Kidney (tissue), 14 donors: ENCODE data around the gene ZCCHC7. TPM values are rescaled to one million over a fixed set of nuclear protein-coding genes. Genes with fewer than 3 reads are reported as not detected.
"Not testable (repeated sequence)": the region's sequence is repeated elsewhere in the genome, so short reads cannot be mapped to it uniquely, and the experiment has no call there.

Source experiments
- DNase-seq, 5 donors: peaks; one replicate each; pipeline ENCODE4 v3.0.0-alpha.2; 2013 to 2020
- FAIRE-seq: peaks from 2 replicates; lab custom pipeline; 2012; peaks lifted over from hg19 to GRCh38; lab: Jason Lieb, UNC
- H3K27ac ChIP-seq, 2 donors: one replicate each; pipeline ENCODE4 v1.7.0; 2013; ENCODE audit warnings: low read depth in 2 of 2, low read length in 2 of 2, inconsistent platforms in 1 of 2
- H3K27me3 ChIP-seq: one replicate; pipeline ENCODE4 v1.7.1; 2013; ENCODE audit warnings: low read length, inconsistent platforms; ENCODE audit not compliant: control insufficient read depth, insufficient read depth
- H3K36me3 ChIP-seq, 3 donors: one replicate each; pipeline versions ENCODE4 v1.7.0 to v1.7.1; 2013; ENCODE audit warnings: low read length in 3 of 3, control low read depth in 1 of 3, inconsistent platforms in 1 of 3; ENCODE audit not compliant: insufficient read depth in 3 of 3, control insufficient read depth in 2 of 3
- H3K4me1 ChIP-seq, 3 donors: one replicate each; pipeline versions ENCODE4 v1.7.0 to v1.7.1; 2013; ENCODE audit warnings: low read length in 3 of 3, inconsistent platforms in 1 of 3, low read depth in 1 of 3; ENCODE audit not compliant: control insufficient read depth in 2 of 3, insufficient read depth in 2 of 3
- H3K4me3 ChIP-seq, 3 donors: one replicate each; pipeline versions ENCODE4 v1.7.0 to v1.8.1; 2013; ENCODE audit warnings: low read length in 3 of 3, control low read depth in 1 of 3, inconsistent platforms in 1 of 3
- H3K9ac ChIP-seq, 3 donors: one replicate each; pipeline versions ENCODE4 v1.7.0 to v1.7.1; 2013; ENCODE audit warnings: low read length in 3 of 3, control low read depth in 1 of 3, inconsistent platforms in 1 of 3
- H3K9me3 ChIP-seq, 3 donors: one replicate each; pipeline versions ENCODE4 v1.7.0 to v1.7.1; 2013; ENCODE audit warnings: low read length in 3 of 3, control low read depth in 1 of 3, inconsistent platforms in 1 of 3; ENCODE audit not compliant: control insufficient read depth in 2 of 3, insufficient read depth in 1 of 3
- intact Hi-C: fragments of 100-400 bp; cut with DNase I; formaldehyde crosslinking; loops from one replicate; pipeline ENCODE4 v1.11.1; 2022
- polyA plus RNA-seq: library from polyadenylated mRNA; stranded (reverse); fragments of 350-450 nt; fragmentation: Illumina TruSeq; extraction: RNeasy Lipid Tissue Mini Kit (QIAGEN cat#74804); gene quantifications from one replicate; pipeline ENCODE4 v1.2.3, GENCODE V29; 2014; ENCODE audit warnings: low read depth, low replicate concordance; ENCODE audit not compliant: insufficient read depth
- total RNA-seq: library from RNA; stranded (reverse); fragmentation: NEBNext Ultra II Directional; extraction: Animal tissue kit (Norgen Biotek cat#: 25700); gene quantifications from one replicate; pipeline ENCODE4 v1.2.1, GENCODE V29; 2021
- TF ChIP-seq, protein P1 (sequence below): IDR thresholded peaks from 3 replicates; pipeline ENCODE4 v1.5.1; 2012; ENCODE audit warnings: mild to moderate bottlenecking, moderate library complexity, borderline replicate concordance; ENCODE audit not compliant: insufficient read depth; ENCODE audit errors: extremely low read depth
- donor health status: control.
- donor health status: control.
- donor health status: control.
- donor health status: control.
- donor health status: control.
- donor health status: DM: yes; HTN: yes; CAD: no.
- donor health status: Normal renal cell carcinoma (clear cell type).

Gene ZCCHC7
- total and polyA plus RNA-seq, 2 donors from 2014 or later, result 7.2 to 22.3 TPM

DNA sequence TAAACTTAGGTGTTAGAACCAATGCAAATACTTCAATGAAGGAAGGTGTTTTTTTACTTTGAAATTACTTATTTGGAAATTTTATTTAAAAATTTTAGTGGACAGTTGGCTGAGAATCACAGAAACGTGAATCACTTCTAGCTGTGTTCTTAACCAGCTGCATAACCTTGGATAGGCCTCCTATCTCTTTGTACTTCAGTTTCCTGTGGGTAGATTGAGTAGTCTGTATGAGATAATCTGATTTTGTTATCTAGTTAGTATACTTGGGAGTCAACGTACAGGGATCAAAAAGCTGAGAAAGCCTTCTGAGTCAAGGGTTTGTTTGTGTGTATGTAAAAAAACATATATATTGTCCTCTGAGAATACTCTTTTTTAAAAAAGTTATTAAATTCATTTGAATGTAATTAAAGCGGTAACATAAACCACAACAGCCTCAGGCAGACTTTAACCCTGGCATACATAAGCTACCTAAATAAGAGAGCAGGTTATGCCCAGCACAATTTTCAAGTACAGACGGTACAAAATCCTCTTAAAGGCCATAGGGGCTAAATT is 38.1 kb upstream of the ZCCHC7 start:
- Histone ChIP-seq H3K9me3 (no peaks in the 10 kb centered on the region), H3K27me3 (no peaks in the 10 kb centered on the region), H3K36me3 (peaks cover 2 to 7% (median 5%) of the 10 kb centered on the region in 3 donors), H3K4me1 (peaks cover 0 to 2% (median 0%) of the 10 kb centered on the region in 3 donors), H3K27ac (no peak overlapping the region), H3K9ac (no peak overlapping the region), H3K4me3 (no peak overlapping the region)
- no peak for DNase-seq
- no peak for FAIRE-seq
- TF ChIP-seq, protein P1, sequence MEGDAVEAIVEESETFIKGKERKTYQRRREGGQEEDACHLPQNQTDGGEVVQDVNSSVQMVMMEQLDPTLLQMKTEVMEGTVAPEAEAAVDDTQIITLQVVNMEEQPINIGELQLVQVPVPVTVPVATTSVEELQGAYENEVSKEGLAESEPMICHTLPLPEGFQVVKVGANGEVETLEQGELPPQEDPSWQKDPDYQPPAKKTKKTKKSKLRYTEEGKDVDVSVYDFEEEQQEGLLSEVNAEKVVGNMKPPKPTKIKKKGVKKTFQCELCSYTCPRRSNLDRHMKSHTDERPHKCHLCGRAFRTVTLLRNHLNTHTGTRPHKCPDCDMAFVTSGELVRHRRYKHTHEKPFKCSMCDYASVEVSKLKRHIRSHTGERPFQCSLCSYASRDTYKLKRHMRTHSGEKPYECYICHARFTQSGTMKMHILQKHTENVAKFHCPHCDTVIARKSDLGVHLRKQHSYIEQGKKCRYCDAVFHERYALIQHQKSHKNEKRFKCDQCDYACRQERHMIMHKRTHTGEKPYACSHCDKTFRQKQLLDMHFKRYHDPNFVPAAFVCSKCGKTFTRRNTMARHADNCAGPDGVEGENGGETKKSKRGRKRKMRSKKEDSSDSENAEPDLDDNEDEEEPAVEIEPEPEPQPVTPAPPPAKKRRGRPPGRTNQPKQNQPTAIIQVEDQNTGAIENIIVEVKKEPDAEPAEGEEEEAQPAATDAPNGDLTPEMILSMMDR, result no peak
- intact Hi-C loops, result no loop called here

DNA sequence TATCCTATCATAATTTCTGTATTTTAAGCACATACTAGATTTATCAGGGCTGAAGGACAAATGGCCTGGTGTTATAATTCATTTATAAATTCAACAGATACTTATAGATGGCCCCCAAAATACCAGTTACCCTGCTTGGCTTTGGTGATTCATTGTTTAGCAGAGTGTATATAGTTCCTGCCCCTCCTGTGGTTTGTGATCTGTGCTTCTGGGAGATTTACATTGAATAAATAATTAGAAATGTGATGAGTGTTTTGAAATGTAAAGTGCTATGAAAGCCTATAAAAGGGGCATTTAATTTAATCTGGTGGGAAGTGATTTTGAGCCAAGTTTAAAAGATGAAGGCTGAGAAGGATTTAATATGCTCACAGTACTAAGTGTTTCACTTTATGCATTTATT is 36.7 kb upstream of the ZCCHC7 start:
- intact Hi-C loops, result no loop called here
- Histone ChIP-seq H3K36me3 (peaks cover 2 to 10% (median 7%) of the 10 kb centered on the region in 3 donors), H3K27ac (no peak overlapping the region), H3K9me3 (no peaks in the 10 kb centered on the region), H3K9ac (no peak overlapping the region), H3K27me3 (no peaks in the 10 kb centered on the region), H3K4me3 (no peak overlapping the region), H3K4me1 (peaks cover 0 to 2% (median 0%) of the 10 kb centered on the region in 3 donors)
- TF ChIP-seq, protein P1, result no peak
- DNase-seq, result no peak
- FAIRE-seq, result no peak

DNA sequence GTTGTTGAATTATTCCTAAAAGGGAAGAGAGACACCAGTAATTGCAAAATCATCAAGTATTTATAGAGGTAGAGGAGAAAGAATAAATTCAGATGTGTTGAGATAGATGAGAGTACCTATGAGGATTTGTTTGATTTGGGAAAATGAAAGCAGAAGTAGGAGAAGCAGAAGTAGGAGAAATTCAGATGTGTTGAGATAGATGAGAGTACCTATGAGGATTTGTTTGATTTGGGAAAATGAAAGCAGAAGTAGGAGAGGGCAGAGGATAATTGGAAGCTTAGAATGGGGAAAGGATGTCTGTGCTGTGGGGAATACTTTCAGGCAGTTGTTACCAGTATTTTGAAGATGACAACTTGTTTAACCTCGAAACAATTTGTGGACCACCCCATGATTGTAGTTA is 35.1 kb upstream of the ZCCHC7 start:
- no peak for FAIRE-seq
- intact Hi-C loops, result no loop called here
- H3K9me3 ChIP-seq, result no peaks in the 10 kb centered on the region

DNA sequence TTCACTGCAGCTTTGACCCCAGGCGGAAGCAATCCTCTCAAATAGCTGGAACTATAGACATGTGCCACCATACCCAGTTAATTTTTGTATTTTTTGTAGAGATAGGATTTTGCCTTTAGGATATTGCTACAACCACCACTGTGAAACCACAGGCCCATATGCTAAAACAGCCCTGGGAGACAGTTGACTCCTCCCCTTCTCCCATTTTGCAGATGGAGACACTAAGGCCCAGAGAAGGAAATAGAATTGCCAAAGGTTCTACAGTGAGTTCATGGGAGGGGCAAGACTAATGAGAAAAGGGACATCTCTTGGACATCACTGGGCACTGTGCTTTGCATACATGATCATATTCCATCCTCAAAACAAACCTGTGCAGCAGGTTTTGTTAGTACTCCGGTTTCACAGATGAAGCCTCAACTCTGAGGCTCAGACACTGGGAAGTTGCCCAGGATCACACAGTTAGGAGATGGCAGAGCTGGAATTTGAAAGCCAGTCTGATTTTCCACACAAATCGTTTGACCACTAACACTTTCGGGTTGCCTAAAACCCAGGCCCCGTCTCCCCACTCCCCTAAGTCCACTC is 27.6 kb upstream of the ZCCHC7 start:
- not testable (repeated sequence) for DNase-seq, H3K36me3 ChIP-seq

More for the DNA sequence above, 35.1 kb upstream of the ZCCHC7 start:
- Histone ChIP-seq H3K36me3 (peaks cover 2 to 10% (median 7%) of the 10 kb centered on the region in 3 donors), H3K4me1 (no peaks in the 10 kb centered on the region), H3K9ac (no peak overlapping the region), H3K27ac (no peak overlapping the region), H3K27me3 (no peaks in the 10 kb centered on the region), H3K4me3 (no peak overlapping the region)
- TF ChIP-seq, protein P1, result no peak
- DNase-seq, result no peak

More for the DNA sequence above, 27.6 kb upstream of the ZCCHC7 start:
- intact Hi-C loops, H3K9me3 ChIP-seq, H3K27ac ChIP-seq, H3K4me3 ChIP-seq, H3K27me3 ChIP-seq, H3K9ac ChIP-seq, H3K4me1 ChIP-seq, FAIRE-seq: not testable (repeated sequence)
